ENCODE measurements around the gene RRP15.

Gene RRP15

DNA sequence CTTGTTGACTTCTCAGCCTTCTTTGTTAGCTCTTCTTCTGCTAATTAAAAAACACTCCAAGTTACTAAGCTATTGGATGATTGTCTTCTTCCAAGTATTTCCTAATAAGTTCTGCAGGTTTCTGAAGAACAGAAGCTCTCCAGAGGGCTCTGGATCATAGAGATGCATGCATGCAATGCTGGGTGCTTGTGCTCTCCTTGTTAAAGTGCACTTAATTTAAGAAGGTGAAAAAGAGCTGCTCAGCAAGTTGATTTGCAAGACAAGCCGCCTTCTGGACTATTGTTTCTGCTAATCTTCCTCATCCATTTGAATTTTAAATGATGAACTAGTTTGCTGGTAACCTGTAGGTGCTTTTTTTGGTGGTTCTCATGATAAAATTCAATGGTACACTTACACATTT lies 16.1 kb downstream of the RRP15 start:
- no peak for DNase-seq (ENCODE audit: low read depth, low spot score)
- TF ChIP-seq POLR2AphosphoS5 (IDR thresholded peaks at IDR 0.05; ENCODE audit: borderline replicate concordance, low read depth, low read length), result no peak
- no peak for TF ChIP-seq FOXP2 (optimal IDR thresholded peaks at IDR 0.05; ENCODE audit: control extremely low read depth, extremely low read length, insufficient read depth)
- no peak for TF ChIP-seq EZH2 (IDR thresholded peaks at IDR 0.05)
- Histone ChIP-seq H3K9ac (ENCODE audit: insufficient read length) (no peak overlapping the region), H3K36me3 (ENCODE audit: insufficient read depth, low read length) (peaks cover 24% of the 10 kb centered on the region), H3K9me3 (ENCODE audit: low read depth, low read length) (no peaks in the 10 kb centered on the region), H3K27ac (no peak overlapping the region), H3K4me3 (no peak overlapping the region)

DNA sequence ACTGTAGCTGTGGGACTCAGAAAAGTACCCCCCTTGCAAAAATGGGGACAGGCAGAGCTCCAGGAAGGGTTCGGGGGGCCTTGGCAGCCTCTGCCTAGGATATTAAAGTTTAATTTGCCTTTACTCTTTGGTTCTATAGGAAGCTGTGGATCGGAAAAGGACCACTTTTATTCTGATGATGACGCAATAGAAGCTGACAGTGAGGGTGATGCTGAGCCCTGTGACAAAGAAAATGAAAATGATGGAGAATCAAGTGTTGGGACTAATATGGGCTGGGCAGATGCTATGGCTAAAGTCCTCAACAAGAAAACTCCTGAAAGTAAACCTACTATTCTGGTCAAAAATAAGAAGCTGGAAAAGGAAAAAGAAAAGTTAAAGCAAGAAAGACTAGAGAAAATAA lies 17.1 kb downstream of the RRP15 start:
- H3K27ac ChIP-seq, result no peak overlapping the region
- TF ChIP-seq POLR2AphosphoS5 (IDR thresholded peaks at IDR 0.05; ENCODE audit: borderline replicate concordance, low read depth, low read length) (no peak), EZH2 (IDR thresholded peaks at IDR 0.05) (no peak), FOXP2 (optimal IDR thresholded peaks at IDR 0.05; ENCODE audit: control extremely low read depth, extremely low read length, insufficient read depth) (no peak)
- DNase-seq (ENCODE audit: low read depth, low spot score), result no peak
- H3K36me3 ChIP-seq (ENCODE audit: insufficient read depth, low read length), result peaks cover 31% of the 10 kb centered on the region
- no peaks in the 10 kb centered on the region for H3K9me3 ChIP-seq (ENCODE audit: low read depth, low read length)
- no peak overlapping the region for H3K9ac ChIP-seq (ENCODE audit: insufficient read length)
- H3K4me3 ChIP-seq, result no peak overlapping the region

DNA sequence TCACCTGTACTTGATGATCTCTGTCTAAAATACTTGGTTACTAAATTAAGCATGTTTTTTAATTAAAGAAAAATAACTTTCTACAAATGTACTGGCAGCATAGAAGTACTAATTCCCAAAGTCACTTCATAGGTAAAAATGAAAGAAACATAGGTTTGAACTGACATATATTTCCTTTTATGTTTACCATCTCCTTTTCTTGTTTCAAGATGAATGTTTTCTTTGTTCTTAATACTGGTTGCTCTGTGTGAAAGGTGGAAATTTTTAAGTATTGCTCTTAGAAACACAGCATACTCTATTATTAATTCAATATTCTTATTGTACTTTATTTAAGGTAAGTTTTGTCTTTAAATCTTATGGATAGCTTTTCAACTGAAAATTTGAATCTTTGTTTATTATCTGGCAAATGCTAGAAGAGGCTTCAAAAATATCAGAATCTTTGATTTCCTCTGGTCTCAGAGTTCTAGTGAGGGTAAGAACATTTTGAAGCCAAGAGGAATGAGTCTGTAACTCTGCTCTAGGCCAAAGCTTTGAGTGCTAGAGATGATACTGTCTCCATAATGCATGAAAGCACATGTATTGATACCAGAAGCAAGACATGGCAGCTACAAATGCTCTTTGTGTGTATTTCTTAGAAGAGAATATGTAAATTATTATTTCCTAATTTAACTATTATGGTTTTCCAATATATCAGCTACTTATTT lies 18.2 kb downstream of the RRP15 start:
- Histone ChIP-seq H3K27ac (no peak overlapping the region), H3K36me3 (ENCODE audit: insufficient read depth, low read length) (peaks cover 40% of the 10 kb centered on the region), H3K9me3 (ENCODE audit: low read depth, low read length) (no peaks in the 10 kb centered on the region), H3K9ac (ENCODE audit: insufficient read length) (no peak overlapping the region), H3K4me3 (no peak overlapping the region)
- TF ChIP-seq POLR2AphosphoS5 (IDR thresholded peaks at IDR 0.05; ENCODE audit: borderline replicate concordance, low read depth, low read length) (no peak), FOXP2 (optimal IDR thresholded peaks at IDR 0.05; ENCODE audit: control extremely low read depth, extremely low read length, insufficient read depth) (no peak), EZH2 (IDR thresholded peaks at IDR 0.05) (no peak)
- DNase-seq (ENCODE audit: low read depth, low spot score), result no peak

DNA sequence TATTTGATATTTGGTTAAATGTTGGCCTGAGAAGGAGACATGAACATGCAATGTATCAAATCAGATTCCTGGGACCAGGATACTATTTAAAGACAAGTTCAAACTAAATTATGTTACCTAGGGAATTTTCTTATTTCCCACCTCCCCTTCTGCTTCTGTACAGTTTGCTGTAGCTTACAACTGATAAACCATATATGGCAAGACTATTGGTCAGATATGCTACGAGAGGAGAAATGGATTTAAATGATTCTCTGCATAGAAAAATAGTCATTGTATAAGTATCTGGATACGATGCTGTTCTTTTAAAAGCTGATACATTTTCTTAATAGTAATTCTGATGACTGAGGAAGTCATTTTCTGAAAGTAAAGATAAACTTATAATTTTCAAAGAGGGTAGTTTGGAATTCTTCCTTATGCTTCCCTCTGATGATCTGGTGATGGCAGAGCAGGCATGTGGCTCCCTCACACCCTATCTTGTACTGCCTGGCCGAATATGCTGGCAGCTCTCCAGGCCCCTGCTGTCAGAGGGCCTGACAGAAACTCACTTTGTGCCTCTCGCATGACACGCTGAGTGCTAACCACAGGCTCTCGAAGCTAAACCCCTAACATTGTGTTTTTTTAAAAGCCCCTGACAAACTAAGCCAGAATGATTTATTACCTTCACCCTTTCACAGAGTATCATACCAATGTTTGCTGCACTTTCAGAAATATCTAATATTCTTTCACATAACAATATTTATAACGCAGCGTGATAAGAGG lies 19.4 kb downstream of the RRP15 start:
- peaks cover 49% of the 10 kb centered on the region for H3K36me3 ChIP-seq (ENCODE audit: insufficient read depth, low read length)
- no peak for TF ChIP-seq POLR2AphosphoS5 (IDR thresholded peaks at IDR 0.05; ENCODE audit: borderline replicate concordance, low read depth, low read length)
- no peak for TF ChIP-seq EZH2 (IDR thresholded peaks at IDR 0.05)
- no peak for TF ChIP-seq FOXP2 (optimal IDR thresholded peaks at IDR 0.05; ENCODE audit: control extremely low read depth, extremely low read length, insufficient read depth)
- DNase-seq (ENCODE audit: low read depth, low spot score), result no peak
- no peak overlapping the region for H3K27ac ChIP-seq
- H3K4me3 ChIP-seq, result no peak overlapping the region
- no peaks in the 10 kb centered on the region for H3K9me3 ChIP-seq (ENCODE audit: low read depth, low read length)
- no peak overlapping the region for H3K9ac ChIP-seq (ENCODE audit: insufficient read length)

DNA sequence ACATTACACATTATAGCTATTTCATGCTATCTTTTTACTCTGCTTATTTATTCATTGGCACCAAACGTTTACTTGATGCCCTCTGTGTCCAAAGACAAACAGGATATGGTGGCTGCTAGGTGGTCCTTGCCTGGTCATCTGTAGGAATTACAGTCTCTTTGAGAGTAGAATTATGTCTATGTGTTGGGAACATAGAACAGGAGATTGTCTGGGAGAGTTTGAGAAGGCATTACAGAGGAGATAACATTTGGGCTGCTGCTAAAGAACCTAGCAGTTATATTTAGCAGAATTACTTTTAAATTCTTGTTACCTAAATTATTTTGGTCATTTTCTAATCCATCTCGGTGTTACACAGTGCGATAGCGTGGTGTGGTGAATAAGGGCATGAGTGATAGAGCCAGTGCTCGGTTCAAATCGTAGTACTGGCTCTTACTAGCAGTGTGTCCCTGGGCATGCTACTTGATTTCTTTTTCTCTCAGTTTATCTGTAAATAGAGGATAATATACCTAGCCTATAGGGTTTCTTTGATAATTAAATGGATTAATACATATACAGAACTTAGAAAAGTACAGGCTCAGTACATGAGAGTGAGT lies 20.5 kb downstream of the RRP15 start:
- H3K9ac ChIP-seq (ENCODE audit: insufficient read length), result no peak overlapping the region
- no peak for DNase-seq (ENCODE audit: low read depth, low spot score)
- no peak overlapping the region for H3K4me3 ChIP-seq
- H3K36me3 ChIP-seq (ENCODE audit: insufficient read depth, low read length), result peaks cover 56% of the 10 kb centered on the region
- H3K27ac ChIP-seq, result no peak overlapping the region
- TF ChIP-seq POLR2AphosphoS5 (IDR thresholded peaks at IDR 0.05; ENCODE audit: borderline replicate concordance, low read depth, low read length) (no peak), FOXP2 (optimal IDR thresholded peaks at IDR 0.05; ENCODE audit: control extremely low read depth, extremely low read length, insufficient read depth) (no peak), EZH2 (IDR thresholded peaks at IDR 0.05) (no peak)
- H3K9me3 ChIP-seq (ENCODE audit: low read depth, low read length), result no peaks in the 10 kb centered on the region

DNA sequence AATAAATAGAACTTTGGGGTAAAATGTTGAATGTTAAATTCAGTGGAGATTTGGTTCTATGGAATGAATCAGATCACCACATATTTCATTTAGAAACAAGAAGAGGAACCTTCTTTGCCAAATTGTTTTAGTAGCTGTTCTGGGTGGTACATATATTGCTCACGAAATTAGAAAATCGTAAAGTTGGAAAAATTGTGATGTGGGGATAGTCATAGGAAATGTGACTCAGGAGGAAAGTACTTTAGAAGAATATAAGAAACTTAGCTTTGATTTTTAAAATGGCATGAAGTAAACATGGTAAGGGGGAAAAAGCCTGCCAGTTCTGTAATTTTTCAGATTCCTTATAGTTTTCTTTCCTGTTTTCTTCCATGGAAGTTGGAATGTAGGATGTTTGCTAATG lies 27.4 kb downstream of the RRP15 start:
- Histone ChIP-seq H3K4me3 (no peak overlapping the region), H3K27ac (no peak overlapping the region), H3K36me3 (ENCODE audit: insufficient read depth, low read length) (peaks cover 22% of the 10 kb centered on the region), H3K9me3 (ENCODE audit: low read depth, low read length) (no peaks in the 10 kb centered on the region), H3K9ac (ENCODE audit: insufficient read length) (no peak overlapping the region)
- no peak for TF ChIP-seq FOXP2 (optimal IDR thresholded peaks at IDR 0.05; ENCODE audit: control extremely low read depth, extremely low read length, insufficient read depth)
- TF ChIP-seq POLR2AphosphoS5 (IDR thresholded peaks at IDR 0.05; ENCODE audit: borderline replicate concordance, low read depth, low read length), result no peak
- TF ChIP-seq EZH2 (IDR thresholded peaks at IDR 0.05), result no peak
- DNase-seq (ENCODE audit: low read depth, low spot score), result no peak

DNA sequence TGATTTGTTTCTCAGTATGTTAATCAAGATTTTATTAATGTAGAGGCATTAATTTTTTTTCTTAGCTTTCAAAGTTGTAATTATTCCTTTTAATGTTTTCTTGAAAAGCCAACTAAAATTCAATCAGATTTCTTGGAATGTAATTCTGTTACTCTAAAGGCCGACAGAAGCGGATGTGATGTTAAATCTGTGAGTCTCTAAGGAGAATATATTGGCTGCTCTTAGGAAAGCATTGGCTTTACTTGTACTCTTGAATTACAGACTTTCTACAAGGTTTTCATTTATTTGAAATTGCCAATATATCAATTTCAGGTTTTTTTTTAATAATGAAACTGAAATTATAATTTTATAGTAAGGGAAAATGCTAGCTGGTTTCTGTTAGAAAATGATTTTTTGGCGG lies 29.2 kb downstream of the RRP15 start:
- Histone ChIP-seq H3K4me3 (no peak overlapping the region), H3K9me3 (ENCODE audit: low read depth, low read length) (no peaks in the 10 kb centered on the region), H3K36me3 (ENCODE audit: insufficient read depth, low read length) (peaks cover 7% of the 10 kb centered on the region), H3K9ac (ENCODE audit: insufficient read length) (no peak overlapping the region), H3K27ac (no peak overlapping the region)
- no peak for DNase-seq (ENCODE audit: low read depth, low spot score)
- TF ChIP-seq POLR2AphosphoS5 (IDR thresholded peaks at IDR 0.05; ENCODE audit: borderline replicate concordance, low read depth, low read length) (no peak), EZH2 (IDR thresholded peaks at IDR 0.05) (no peak), FOXP2 (optimal IDR thresholded peaks at IDR 0.05; ENCODE audit: control extremely low read depth, extremely low read length, insufficient read depth) (no peak)

DNA sequence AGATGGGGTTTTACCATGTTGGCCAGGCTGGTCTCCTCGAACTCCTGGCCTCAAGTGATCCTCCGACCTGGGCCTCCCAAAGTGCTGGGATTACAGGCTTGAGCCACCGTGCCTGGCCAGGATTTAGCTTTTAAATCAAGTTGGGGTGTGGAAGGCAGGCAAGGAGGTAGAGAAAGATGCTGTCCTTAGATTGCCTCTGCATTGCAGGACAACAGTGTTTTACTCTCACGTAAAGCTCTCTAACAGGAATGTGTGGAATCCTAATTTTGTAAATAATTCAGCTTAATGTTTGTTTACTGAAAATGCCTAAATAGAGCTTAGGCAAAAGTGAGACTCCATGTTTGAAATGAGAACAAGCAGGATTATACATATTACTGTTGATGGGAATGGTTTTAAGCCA lies 30.5 kb downstream of the RRP15 start:
- Histone ChIP-seq H3K9me3 (ENCODE audit: low read depth, low read length) (no peaks in the 10 kb centered on the region), H3K27ac (no peak overlapping the region), H3K9ac (ENCODE audit: insufficient read length) (no peak overlapping the region), H3K4me3 (no peak overlapping the region), H3K36me3 (ENCODE audit: insufficient read depth, low read length) (peaks cover 5% of the 10 kb centered on the region)
- no peak for TF ChIP-seq FOXP2 (optimal IDR thresholded peaks at IDR 0.05; ENCODE audit: control extremely low read depth, extremely low read length, insufficient read depth)
- no peak for TF ChIP-seq POLR2AphosphoS5 (IDR thresholded peaks at IDR 0.05; ENCODE audit: borderline replicate concordance, low read depth, low read length)
- TF ChIP-seq EZH2 (IDR thresholded peaks at IDR 0.05), result no peak
- DNase-seq (ENCODE audit: low read depth, low spot score), result no peak
